OCI-LY3 (cell line): ENCODE data around the gene MYL6.

Experiments used
- EZH2phosphoT487 ChIP-seq: fragments of 200-600 bp; shearing (Covaris generic); IDR thresholded peaks from 2 replicates; pipeline ENCODE4 v1.6.1; 2018; ENCODE audit warnings: antibody characterized with exemption, mixed run types, low read depth
- TF ChIP-seq, protein P1 (sequence below): fragments of 200-600, 300-600 bp; sonication (generic); IDR thresholded peaks from 2 replicates; pipeline ENCODE4 v1.5.1; 2014; ENCODE audit warnings: antibody characterized with exemption, low read length, low read depth

DNA sequence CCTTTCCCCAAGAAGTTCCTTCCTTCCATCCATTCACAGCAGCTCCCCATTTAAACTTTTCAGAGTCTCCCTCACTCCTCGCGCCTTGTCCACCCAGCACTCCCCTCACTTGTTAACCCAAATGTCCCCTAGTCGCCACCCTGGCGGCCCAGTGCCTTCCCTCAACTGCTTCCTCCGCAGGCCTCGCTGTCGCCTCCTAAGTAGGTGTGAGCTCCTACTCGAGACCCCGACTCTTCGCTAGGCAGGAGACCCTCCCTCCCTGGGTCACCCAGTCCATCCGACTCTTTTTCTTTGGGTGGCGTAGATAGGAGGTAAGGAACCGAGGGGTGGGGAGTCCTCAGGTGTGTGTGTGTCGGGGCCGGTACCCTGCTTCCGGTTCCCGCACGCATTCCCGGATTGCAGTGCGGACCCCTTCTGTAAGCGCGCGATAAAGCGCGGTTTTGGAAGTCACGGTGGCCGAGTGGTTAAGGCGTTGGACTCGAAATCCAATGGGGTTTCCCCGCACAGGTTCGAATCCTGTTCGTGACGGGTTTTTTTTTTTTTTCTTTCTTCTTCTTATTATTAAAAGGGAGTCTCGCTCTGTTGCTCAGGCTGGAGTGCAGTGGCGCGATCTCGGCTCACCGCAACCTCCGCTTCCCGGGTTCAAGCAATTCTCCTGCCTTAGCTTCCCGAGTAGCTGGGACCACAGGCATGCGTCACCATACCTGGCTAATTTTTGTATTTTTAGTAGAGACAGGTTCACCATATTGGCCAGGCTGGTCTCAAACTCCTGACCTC lies 31.9 kb downstream of the MYL6 start:
- TF ChIP-seq, protein P1, sequence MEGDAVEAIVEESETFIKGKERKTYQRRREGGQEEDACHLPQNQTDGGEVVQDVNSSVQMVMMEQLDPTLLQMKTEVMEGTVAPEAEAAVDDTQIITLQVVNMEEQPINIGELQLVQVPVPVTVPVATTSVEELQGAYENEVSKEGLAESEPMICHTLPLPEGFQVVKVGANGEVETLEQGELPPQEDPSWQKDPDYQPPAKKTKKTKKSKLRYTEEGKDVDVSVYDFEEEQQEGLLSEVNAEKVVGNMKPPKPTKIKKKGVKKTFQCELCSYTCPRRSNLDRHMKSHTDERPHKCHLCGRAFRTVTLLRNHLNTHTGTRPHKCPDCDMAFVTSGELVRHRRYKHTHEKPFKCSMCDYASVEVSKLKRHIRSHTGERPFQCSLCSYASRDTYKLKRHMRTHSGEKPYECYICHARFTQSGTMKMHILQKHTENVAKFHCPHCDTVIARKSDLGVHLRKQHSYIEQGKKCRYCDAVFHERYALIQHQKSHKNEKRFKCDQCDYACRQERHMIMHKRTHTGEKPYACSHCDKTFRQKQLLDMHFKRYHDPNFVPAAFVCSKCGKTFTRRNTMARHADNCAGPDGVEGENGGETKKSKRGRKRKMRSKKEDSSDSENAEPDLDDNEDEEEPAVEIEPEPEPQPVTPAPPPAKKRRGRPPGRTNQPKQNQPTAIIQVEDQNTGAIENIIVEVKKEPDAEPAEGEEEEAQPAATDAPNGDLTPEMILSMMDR, result no peak
- no peak for TF ChIP-seq EZH2phosphoT487
